Lung microvascular endothelial cell (primary cell): Measurements from ENCODE around the gene NDUFV2. TPM values are rescaled to one million over a fixed set of nuclear protein-coding genes. Genes with fewer than 3 reads are reported as not detected.
"Not testable (repeated sequence)": the region's sequence is repeated elsewhere in the genome, so short reads cannot be mapped to it uniquely, and the experiment has no call there.

Experiments
- DNase-seq, 2 donors: peaks; one replicate each; pipeline versions ENCODE4 v3.0.0 to v3.0.0-alpha.2; 2010; ENCODE audit warnings: low read depth in 2 of 2
- total RNA-seq: library from RNA; depleted of rRNA; stranded (reverse); fragments of >200 nt; gene quantifications from 2 replicates; pipeline ENCODE4 v1.2.1, GENCODE V29; 2014

Gene NDUFV2
- total RNA-seq, 1 donor from 2014 or later = 78.6 TPM

GRCh38 chr18:9150121-9150520 lies 47.6 kb downstream of the NDUFV2 start:
- DNase-seq = no peak

GRCh38 chr18:9153256-9153655 lies 50.8 kb downstream of the NDUFV2 start:
- peak in 1 of 2 donors; percentile 36 for DNase-seq

- DNase-seq = no peak
These were observed 54.2 kb downstream of the NDUFV2 start for GRCh38 chr18:9156604-9157249.

- DNase-seq = no peak
These were observed 55.3 kb downstream of the NDUFV2 start for GRCh38 chr18:9157806-9158205.

- DNase-seq = no peak
These were observed 57.5 kb downstream of the NDUFV2 start for GRCh38 chr18:9160014-9160413.

- DNase-seq = not testable (repeated sequence)
These were observed 60.2 kb downstream of the NDUFV2 start for GRCh38 chr18:9162663-9163062.

GRCh38 chr18:9164149-9164548 lies 61.6 kb downstream of the NDUFV2 start:
- DNase-seq = not testable (repeated sequence)

- not testable (repeated sequence) for DNase-seq
These were observed 63.4 kb downstream of the NDUFV2 start for GRCh38 chr18:9165883-9166282.

- not testable (repeated sequence) for DNase-seq
These were observed 67.0 kb downstream of the NDUFV2 start for GRCh38 chr18:9169515-9169914.

GRCh38 chr18:9171919-9172318 lies 69.4 kb downstream of the NDUFV2 start:
- not testable (repeated sequence) for DNase-seq

- no peak for DNase-seq
These were observed 70.1 kb downstream of the NDUFV2 start for GRCh38 chr18:9172506-9173127.

GRCh38 chr18:9173770-9174233 lies 71.3 kb downstream of the NDUFV2 start:
- no peak for DNase-seq

- no peak for DNase-seq
These were observed 71.8 kb downstream of the NDUFV2 start for GRCh38 chr18:9174302-9174701.

- DNase-seq = no peak
These were observed 72.6 kb downstream of the NDUFV2 start for GRCh38 chr18:9175115-9175514.

GRCh38 chr18:9177031-9177430 lies 74.5 kb downstream of the NDUFV2 start:
- no peak for DNase-seq

- peak in 1 of 2 donors; percentile 36 for DNase-seq
These were observed 75.0 kb downstream of the NDUFV2 start for GRCh38 chr18:9177466-9177865.

GRCh38 chr18:9178557-9178956 lies 76.1 kb downstream of the NDUFV2 start:
- no peak for DNase-seq

GRCh38 chr18:9181275-9181674 lies 78.8 kb downstream of the NDUFV2 start:
- no peak for DNase-seq

GRCh38 chr18:9182852-9183399 lies 80.4 kb downstream of the NDUFV2 start:
- no peak for DNase-seq
